Nephron progenitor cell (in vitro differentiated cells): ENCODE measurements around the gene PPP1CC.

ENCODE experiments used
- DNase-seq: peaks from one replicate; pipeline ENCODE4 v3.0.0; 2021
- H3K27ac Mint-ChIP-seq: 2 replicates; pipeline ENCODE4 v1.8.0; 2021; ENCODE audit warnings: mild to moderate bottlenecking, moderate library complexity, mixed read lengths
- H3K27me3 Mint-ChIP-seq: 2 replicates; pipeline ENCODE4 v1.8.0; 2021; ENCODE audit warnings: mild to moderate bottlenecking, low read depth, mixed read lengths; ENCODE audit not compliant: poor library complexity
- H3K36me3 Mint-ChIP-seq: 2 replicates; pipeline ENCODE4 v1.8.0; 2021; ENCODE audit warnings: low read depth, mixed read lengths
- H3K4me1 Mint-ChIP-seq: 2 replicates; pipeline ENCODE4 v1.8.0; 2021; ENCODE audit warnings: mixed read lengths
- H3K4me3 Mint-ChIP-seq: 2 replicates; pipeline ENCODE4 v1.8.0; 2021; ENCODE audit warnings: mild to moderate bottlenecking, moderate library complexity, mixed read lengths
- H3K9me3 Mint-ChIP-seq: 2 replicates; pipeline ENCODE4 v1.8.0; 2021; ENCODE audit warnings: mild to moderate bottlenecking, moderate library complexity, mixed read lengths
- CTCF ChIP-seq: fragments of 200-600 bp; sonication (generic); IDR thresholded peaks from 2 replicates; pipeline ENCODE4 v1.5.0; 2021; ENCODE audit warnings: antibody characterized with exemption

PPP1CC gene

DNA sequence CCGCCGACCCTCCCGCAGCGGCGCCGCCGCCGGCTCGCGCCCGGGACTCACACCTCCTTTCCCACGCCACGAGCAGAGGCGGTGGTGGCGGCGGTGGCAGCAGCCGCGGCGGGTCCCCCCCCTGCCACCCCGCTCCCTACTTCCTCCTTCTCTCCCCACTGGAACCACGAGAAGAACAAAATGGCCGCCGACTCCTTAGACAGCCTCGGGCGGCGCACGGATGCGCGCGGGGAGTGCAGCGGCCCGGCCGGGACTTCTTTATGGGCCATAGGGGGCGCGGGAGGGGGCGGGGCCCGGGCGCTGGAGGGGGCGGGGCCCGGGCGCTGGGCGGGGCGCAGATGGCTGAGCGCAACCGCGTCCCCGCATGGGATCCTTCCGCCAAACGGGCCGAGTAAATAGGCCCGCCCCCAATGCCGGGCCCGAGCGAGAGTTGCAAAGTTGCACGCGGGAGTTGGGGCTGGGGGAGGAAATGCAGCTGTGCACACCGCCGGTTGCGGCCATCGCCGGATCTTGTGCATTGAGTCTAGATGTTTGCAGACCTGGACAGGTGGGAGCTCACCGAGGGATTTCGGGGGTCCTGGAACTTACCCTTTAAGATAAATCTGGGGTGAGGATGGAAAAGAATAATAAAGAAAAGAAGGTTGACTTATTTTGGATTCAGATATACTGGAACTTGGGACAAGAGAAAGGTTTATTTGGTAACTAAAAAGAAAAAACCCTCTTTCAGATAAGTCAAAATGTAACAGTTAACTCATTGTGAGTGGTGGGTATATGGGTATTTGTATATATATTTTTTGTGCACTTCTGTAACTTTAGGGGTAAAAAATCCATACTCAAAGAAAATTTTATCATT, at the start of gene PPP1CC:
Gene PPP1CC, minus strand, starts transcription at position 174 of the 853 bp plus-strand sequence. CDS start 184 bp downstream, outside the sequence.
- peaks cover 6% of the 10 kb centered on the region for H3K27me3 Mint-ChIP-seq
- H3K4me3 Mint-ChIP-seq: peak within 1 kb of the TSS; percentile 99
- H3K27ac Mint-ChIP-seq: peak within 1 kb of the TSS; percentile 97

DNA sequence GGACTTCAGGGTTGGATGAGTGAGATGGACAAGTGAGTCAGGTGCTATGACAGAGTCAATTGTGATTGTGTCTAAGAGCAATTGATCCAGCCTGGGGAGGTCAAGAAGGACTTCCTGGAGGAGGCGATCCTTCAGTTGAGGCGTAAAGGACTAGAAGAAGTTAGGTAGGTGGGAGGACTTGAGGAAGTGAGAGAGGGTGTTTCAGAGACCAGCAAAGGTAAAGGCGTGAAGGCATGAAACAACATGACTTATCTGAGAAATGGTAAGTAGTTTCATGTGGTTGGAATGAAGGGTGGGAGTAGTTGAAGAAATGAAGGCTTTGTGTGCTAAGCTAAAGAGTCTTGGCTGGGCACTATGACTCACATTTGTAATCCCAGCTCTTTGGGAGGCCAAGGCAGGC, 48.9 kb upstream of the PPP1CC start:
- TF ChIP-seq CTCF: no peak
- no peaks in the 10 kb centered on the region for H3K4me1 Mint-ChIP-seq
- no peak overlapping the region for H3K27ac Mint-ChIP-seq
- no peaks in the 10 kb centered on the region for H3K36me3 Mint-ChIP-seq
- H3K4me3 Mint-ChIP-seq: no peak overlapping the region
- H3K9me3 Mint-ChIP-seq: no peaks in the 10 kb centered on the region
- no peak for DNase-seq
- peaks cover 5% of the 10 kb centered on the region for H3K27me3 Mint-ChIP-seq

More for the DNA sequence above, at the start of gene PPP1CC:
- H3K9me3 Mint-ChIP-seq: no peaks in the 10 kb centered on the region
- H3K4me1 Mint-ChIP-seq: peaks cover 57% of the 10 kb centered on the region
- TF ChIP-seq CTCF: no peak
- H3K36me3 Mint-ChIP-seq: no peaks in the 10 kb centered on the region
- peak; percentile 94 for DNase-seq

GRCh38 chr12:110790301-110790700, 47.6 kb upstream of the PPP1CC start:
- H3K4me3 Mint-ChIP-seq: no peak overlapping the region
- no peaks in the 10 kb centered on the region for H3K4me1 Mint-ChIP-seq
- peaks cover 5% of the 10 kb centered on the region for H3K27me3 Mint-ChIP-seq
- no peak overlapping the region for H3K27ac Mint-ChIP-seq
- no peaks in the 10 kb centered on the region for H3K36me3 Mint-ChIP-seq
- no peaks in the 10 kb centered on the region for H3K9me3 Mint-ChIP-seq
- no peak for TF ChIP-seq CTCF
- DNase-seq: no peak

GRCh38 chr12:110786012-110786411, 43.3 kb upstream of the PPP1CC start:
- peaks cover 3% of the 10 kb centered on the region for H3K27me3 Mint-ChIP-seq
- peaks cover 22% of the 10 kb centered on the region for H3K4me1 Mint-ChIP-seq
- no peaks in the 10 kb centered on the region for H3K9me3 Mint-ChIP-seq
- TF ChIP-seq CTCF: no peak
- no peak overlapping the region for H3K27ac Mint-ChIP-seq
- no peak overlapping the region for H3K4me3 Mint-ChIP-seq
- DNase-seq: no peak
- no peaks in the 10 kb centered on the region for H3K36me3 Mint-ChIP-seq

GRCh38 chr12:110785240-110785639, 42.5 kb upstream of the PPP1CC start:
- H3K36me3 Mint-ChIP-seq: no peaks in the 10 kb centered on the region
- no peak overlapping the region for H3K27ac Mint-ChIP-seq
- no peak overlapping the region for H3K4me3 Mint-ChIP-seq
- no peak for TF ChIP-seq CTCF
- H3K9me3 Mint-ChIP-seq: no peaks in the 10 kb centered on the region
- H3K27me3 Mint-ChIP-seq: peaks cover 3% of the 10 kb centered on the region
- DNase-seq: no peak
- peaks cover 22% of the 10 kb centered on the region for H3K4me1 Mint-ChIP-seq

DNA sequence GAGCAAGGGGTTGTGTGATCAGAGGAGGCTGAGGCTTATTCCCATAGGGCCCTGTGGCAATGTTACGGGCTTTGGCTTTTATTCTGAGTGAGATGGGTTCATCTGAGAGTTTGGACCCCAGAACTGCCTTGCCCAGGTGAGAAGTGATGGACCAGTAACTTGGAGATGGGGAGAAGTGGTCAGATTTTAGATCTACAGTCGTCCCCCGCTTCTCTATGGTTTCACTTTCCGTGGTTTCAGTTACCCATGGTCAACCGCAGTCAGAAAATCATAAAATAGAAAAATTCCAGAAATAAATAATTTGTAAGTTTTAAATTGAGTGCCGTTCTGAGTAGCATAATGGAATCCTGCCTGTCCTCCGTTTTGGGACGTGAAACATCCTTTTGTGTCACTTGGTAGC, 40.2 kb upstream of the PPP1CC start:
- Mint-ChIP-seq H3K36me3 (no peaks in the 10 kb centered on the region), H3K27ac (peak overlapping the region; percentile 64), H3K9me3 (no peaks in the 10 kb centered on the region), H3K4me3 (no peak overlapping the region), H3K27me3 (peaks cover 13% of the 10 kb centered on the region), H3K4me1 (peaks cover 22% of the 10 kb centered on the region)
- no peak for DNase-seq
- TF ChIP-seq CTCF: no peak
